ENCODE measurements around the gene RGS17.
"Not testable (repeated sequence)": the region's sequence is repeated elsewhere in the genome, so short reads cannot be mapped to it uniquely, and the experiment has no call there.

- TF ChIP-seq CTCF, POLR2A (IDR thresholded peaks at IDR 0.05): not testable (repeated sequence)
Observed at GRCh38 chr6:153111082-153111481, 20.0 kb downstream of the RGS17 start.
